Left lung (tissue), 10 donors: ENCODE data around the gene PTPN21. TPM values are rescaled to one million over a fixed set of nuclear protein-coding genes. Genes with fewer than 3 reads are reported as not detected.

ENCODE experiments used
- ATAC-seq: fragments of 200-7000 bp; cut with Tn5 transposase; one replicate; pipeline ENCODE4 v1.9.1; 2020; ENCODE audit warnings: moderate library complexity
- DNase-seq, 4 donors: peaks; one replicate each; pipeline ENCODE4 v3.0.0-alpha.2; 2013 to 2020
- H3K27ac ChIP-seq, 2 donors: fragments of 200-600 bp; sonication (generic) in 1 of 2; one replicate each; pipeline versions ENCODE4 v1.5.0 to v1.8.0; 2020 to 2021
- H3K27me3 ChIP-seq, 2 donors: fragments of 200-600 bp; sonication (generic) in 1 of 2; one replicate each; pipeline versions ENCODE4 v1.5.0 to v1.8.0; 2020 to 2021
- H3K36me3 ChIP-seq, 2 donors: fragments of 200-600 bp; sonication (generic) in 1 of 2; one replicate each; pipeline versions ENCODE4 v1.5.0 to v1.8.0; 2020 to 2021
- H3K4me1 ChIP-seq, 2 donors: fragments of 200-600 bp; one replicate each; pipeline ENCODE4 v1.8.0; 2021
- H3K4me3 ChIP-seq, 2 donors: fragments of 200-600 bp; sonication (generic) in 1 of 2; one replicate each; pipeline versions ENCODE4 v1.5.0 to v1.8.0; 2020 to 2021; ENCODE audit warnings: mild to moderate bottlenecking in 1 of 2
- H3K9me3 ChIP-seq, 2 donors: fragments of 200-600 bp; sonication (generic) in 1 of 2; one replicate each; pipeline versions ENCODE4 v1.5.0 to v1.8.0; 2020 to 2021
- intact Hi-C, 2 donors: fragments of 100-400 bp; cut with DNase I; formaldehyde crosslinking; loops; one replicate each; pipeline versions ENCODE4 v1.11.2 to v1.14.2; 2022
- polyA plus RNA-seq, 6 donors: library from polyadenylated mRNA; unstranded; fragments of 120-200 nt; gene quantifications; one replicate each; pipeline ENCODE4 v1.2.1, GENCODE V29; 2013; ENCODE audit not compliant: insufficient read length in 6 of 6
- total RNA-seq, 2 donors: library from RNA; stranded (reverse); fragmentation: NEBNext Ultra II Directional; extraction: Animal tissue kit (Norgen Biotek cat#: 25700); gene quantifications; one replicate each; pipeline ENCODE4 v1.2.1, GENCODE V29; 2021
- TF ChIP-seq, protein P1 (sequence below), 2 donors: fragments of 200-600 bp; sonication (generic) in 1 of 2; IDR thresholded peaks; one replicate each; pipeline versions ENCODE4 v1.5.0 to v1.8.0; 2021; ENCODE audit warnings: antibody characterized with exemption in 2 of 2
- donor health status: DM: no; HTN: yes; CAD: no.
- donor health status: DM: no; HTN: no; CAD: no.

The PTPN21 gene
- total and polyA plus RNA-seq, 8 donors = 26.8 to 35.9 (median 29.8) TPM

DNA sequence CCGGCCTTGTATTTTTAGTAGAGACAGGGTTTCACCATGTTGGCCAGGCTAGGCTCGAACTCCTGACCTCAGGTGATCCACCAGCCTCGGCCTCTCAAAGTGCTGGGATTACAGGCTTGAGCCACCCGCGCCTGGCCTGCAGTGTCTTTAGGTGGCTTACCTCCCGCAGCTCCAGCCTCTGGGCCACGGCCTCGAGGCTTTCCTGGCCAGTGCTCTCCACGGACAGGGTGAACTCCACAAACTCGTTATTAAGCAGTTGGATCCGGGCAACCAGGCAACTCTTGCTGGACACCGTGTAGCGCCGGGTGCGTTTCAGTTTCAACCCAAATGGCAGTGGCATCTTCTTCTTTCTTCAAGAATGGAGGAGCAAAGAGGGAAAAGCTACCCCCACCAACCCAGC lies 4.7 kb downstream of the PTPN21 start:
- intact Hi-C loops = no loop called here
- no peak for ATAC-seq
- TF ChIP-seq, protein P1, sequence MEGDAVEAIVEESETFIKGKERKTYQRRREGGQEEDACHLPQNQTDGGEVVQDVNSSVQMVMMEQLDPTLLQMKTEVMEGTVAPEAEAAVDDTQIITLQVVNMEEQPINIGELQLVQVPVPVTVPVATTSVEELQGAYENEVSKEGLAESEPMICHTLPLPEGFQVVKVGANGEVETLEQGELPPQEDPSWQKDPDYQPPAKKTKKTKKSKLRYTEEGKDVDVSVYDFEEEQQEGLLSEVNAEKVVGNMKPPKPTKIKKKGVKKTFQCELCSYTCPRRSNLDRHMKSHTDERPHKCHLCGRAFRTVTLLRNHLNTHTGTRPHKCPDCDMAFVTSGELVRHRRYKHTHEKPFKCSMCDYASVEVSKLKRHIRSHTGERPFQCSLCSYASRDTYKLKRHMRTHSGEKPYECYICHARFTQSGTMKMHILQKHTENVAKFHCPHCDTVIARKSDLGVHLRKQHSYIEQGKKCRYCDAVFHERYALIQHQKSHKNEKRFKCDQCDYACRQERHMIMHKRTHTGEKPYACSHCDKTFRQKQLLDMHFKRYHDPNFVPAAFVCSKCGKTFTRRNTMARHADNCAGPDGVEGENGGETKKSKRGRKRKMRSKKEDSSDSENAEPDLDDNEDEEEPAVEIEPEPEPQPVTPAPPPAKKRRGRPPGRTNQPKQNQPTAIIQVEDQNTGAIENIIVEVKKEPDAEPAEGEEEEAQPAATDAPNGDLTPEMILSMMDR (IDR thresholded peaks at IDR 0.05) = no peak

DNA sequence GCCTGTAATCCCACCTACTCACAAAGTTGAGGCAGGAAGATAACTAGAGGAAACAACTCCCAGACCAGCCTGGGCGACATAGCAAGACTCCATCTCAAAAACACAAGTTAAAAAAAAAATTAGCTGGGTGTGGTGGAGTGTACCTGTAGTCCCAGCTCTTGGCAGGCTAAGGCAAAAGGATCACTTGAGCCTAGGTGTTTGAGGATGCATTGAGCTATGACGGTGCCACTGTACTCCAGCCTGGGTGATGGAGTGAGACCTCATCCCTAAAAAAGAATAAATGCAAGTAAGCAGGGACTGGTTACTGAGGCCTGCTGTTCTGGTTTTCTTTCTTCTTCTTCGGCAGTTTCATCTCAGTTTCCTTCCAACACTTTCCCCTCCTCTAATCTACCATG lies 7.4 kb downstream of the PTPN21 start:
- DNase-seq = no peak
- intact Hi-C loops = no loop called here
- no peak overlapping the region for H3K4me3 ChIP-seq
- peaks cover 0 to 14% of the 10 kb centered on the region in 2 donors for H3K36me3 ChIP-seq
- no peak for ATAC-seq
- no peak overlapping the region for H3K27ac ChIP-seq
- peaks cover 0 to 17% of the 10 kb centered on the region in 2 donors for H3K27me3 ChIP-seq
- no peaks in the 10 kb centered on the region for H3K9me3 ChIP-seq
- TF ChIP-seq, protein P1 (IDR thresholded peaks at IDR 0.05) = no peak
- peaks cover 0 to 28% of the 10 kb centered on the region in 2 donors for H3K4me1 ChIP-seq

More for the DNA sequence above, 4.7 kb downstream of the PTPN21 start:
- Histone ChIP-seq H3K9me3 (no peaks in the 10 kb centered on the region), H3K36me3 (peaks cover 0 to 14% of the 10 kb centered on the region in 2 donors), H3K27ac (no peak overlapping the region), H3K27me3 (peaks cover 0 to 44% of the 10 kb centered on the region in 2 donors), H3K4me3 (no peak overlapping the region), H3K4me1 (peaks cover 4 to 40% of the 10 kb centered on the region in 2 donors)
- DNase-seq = no peak

DNA sequence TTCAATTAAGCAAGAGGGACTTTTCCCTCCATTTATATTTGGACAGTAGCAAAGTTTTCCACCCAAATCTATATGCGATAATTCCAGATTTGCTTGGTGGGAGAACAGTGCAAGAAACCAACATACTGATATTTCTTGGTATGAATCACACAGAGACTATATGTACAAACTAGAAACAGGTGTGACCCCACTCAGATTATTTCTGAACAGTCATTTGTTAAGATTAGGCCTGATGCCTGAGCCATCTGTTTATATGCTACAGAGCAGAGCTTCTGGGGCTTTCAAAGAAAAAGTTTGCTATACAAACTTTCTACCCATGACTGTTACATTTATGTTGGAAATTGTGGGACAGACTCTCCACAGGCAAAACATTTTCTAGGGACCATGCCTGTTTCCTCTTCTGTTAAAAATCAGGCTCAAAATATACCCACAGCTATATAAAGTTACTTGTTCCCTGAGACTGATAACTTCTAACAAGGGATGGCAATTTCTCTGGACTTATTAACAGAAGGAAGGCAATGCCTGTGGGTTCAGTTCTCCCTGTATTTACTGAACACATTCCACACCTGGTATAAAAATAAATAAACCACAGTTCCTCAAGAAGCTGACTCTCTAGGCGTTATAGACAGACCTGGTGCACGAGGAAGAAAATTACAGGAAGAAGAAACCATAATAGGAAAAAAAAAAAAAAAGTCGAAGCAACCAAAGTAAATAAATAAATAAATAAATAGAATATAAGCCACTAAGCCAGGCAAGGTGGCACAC lies 8.0 kb downstream of the PTPN21 start:
- ATAC-seq (peak; percentile 29), DNase-seq (no peak)
- no peak overlapping the region for H3K4me3 ChIP-seq
- peaks cover 0 to 22% of the 10 kb centered on the region in 2 donors for H3K4me1 ChIP-seq
- H3K9me3 ChIP-seq = no peaks in the 10 kb centered on the region
- H3K27me3 ChIP-seq = peaks cover 0 to 11% of the 10 kb centered on the region in 2 donors
- peaks cover 0 to 14% of the 10 kb centered on the region in 2 donors for H3K36me3 ChIP-seq
- H3K27ac ChIP-seq = no peak overlapping the region
- TF ChIP-seq, protein P1 (IDR thresholded peaks at IDR 0.05) = no peak
- intact Hi-C loops = no loop called here

DNA sequence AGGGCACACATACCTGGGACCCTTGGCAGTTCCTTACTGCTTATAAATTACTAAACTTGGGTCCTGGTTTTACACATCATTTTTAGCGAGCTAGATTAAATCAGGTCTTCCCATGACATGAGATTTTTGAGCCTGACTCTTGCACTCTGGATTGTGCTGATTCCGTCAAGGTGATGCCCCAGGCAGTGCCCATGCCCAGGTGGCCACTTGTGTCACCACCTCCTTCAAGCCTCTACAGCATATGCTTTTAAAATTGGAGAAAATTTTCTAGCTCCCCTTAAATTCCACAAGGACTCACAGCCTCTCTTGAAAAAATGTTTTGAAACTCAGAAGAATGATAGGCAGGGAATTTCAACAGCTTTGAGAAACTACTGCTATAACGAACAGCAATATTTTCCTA lies 9.6 kb downstream of the PTPN21 start:
- no peak overlapping the region for H3K27ac ChIP-seq
- H3K36me3 ChIP-seq = peaks cover 0 to 14% of the 10 kb centered on the region in 2 donors
- H3K9me3 ChIP-seq = no peaks in the 10 kb centered on the region
- H3K4me1 ChIP-seq = peaks cover 0 to 8% of the 10 kb centered on the region in 2 donors
- H3K4me3 ChIP-seq = no peak overlapping the region
- no peak for ATAC-seq
- intact Hi-C loops = no loop called here
- TF ChIP-seq, protein P1 (IDR thresholded peaks at IDR 0.05) = no peak
- DNase-seq = no peak
- H3K27me3 ChIP-seq = no peaks in the 10 kb centered on the region

DNA sequence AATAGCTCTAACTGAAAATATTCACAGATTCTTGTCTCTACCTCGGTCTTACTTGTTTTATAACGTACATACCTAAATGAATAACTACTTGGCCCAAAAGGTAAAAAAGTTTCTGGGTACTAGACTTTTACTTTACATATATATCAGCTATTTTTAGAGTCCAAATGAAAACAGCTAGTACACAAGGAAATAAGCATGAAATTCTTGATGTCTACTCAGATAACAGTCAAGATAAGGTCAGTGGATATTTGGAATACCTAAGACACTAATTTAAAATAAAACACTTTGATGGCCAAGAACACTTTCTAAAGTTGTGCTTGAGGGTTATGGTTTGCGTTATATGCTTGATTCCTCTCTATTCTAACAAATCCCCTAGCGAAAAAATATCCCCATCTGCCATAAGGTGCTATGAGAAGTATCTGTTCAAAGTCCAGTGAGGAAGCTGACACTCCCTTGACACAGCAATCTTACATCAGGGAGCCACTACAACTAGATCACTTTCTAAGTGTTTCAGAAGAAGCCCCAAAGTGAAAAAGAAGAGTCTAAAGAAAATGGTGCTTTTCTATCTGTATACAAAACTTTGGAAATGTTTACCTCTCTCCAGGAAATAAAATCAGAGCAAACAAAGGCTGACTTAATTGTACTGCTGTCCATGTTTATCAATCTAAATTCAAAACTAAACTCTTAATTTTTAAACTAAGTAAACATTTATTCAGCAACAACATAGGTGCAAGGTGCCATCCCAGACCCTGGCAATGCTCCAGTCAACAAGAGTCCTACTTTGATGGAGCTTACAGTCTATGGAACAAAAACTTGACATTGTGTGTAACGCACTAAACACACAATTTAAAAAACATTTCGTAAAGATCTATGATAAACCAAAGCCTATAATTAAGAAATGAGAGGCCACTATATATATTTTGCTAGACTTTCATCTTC lies 11.7 kb downstream of the PTPN21 start:
- DNase-seq = no peak
- ATAC-seq = peak; percentile 36
- H3K27me3 ChIP-seq = no peaks in the 10 kb centered on the region
- no peaks in the 10 kb centered on the region for H3K9me3 ChIP-seq
- H3K27ac ChIP-seq = peak overlapping the region in 1 of 2 donors; percentile 8
- H3K4me3 ChIP-seq = no peak overlapping the region
- peaks cover 0 to 8% of the 10 kb centered on the region in 2 donors for H3K4me1 ChIP-seq
- intact Hi-C loops = no loop called here
- TF ChIP-seq, protein P1 (IDR thresholded peaks at IDR 0.05) = no peak
- H3K36me3 ChIP-seq = peaks cover 0 to 2% of the 10 kb centered on the region in 2 donors
